Panc1 (cell line): ENCODE results near the gene SOX8. TPM values are rescaled to one million over a fixed set of nuclear protein-coding genes. Genes with fewer than 3 reads are reported as not detected.

Experiments
- ATAC-seq: fragments of 200-7000 bp; cut with Tn5 transposase; 2 replicates; pipeline ENCODE4 v1.9.1; 2020; ENCODE audit warnings: mild to moderate bottlenecking, moderate library complexity
- BruUV-seq: library from RNA; stranded (reverse); fragments of 400-500 nt; replicated peaks from 2 replicates; lab custom pipeline; 2021; lab: Mats Ljungman, UMichigan
- CTCF ChIA-PET: fragments of 300-600 bp; sonication (Branson Sonifier 250); formaldehyde crosslinking; loops from one replicate; lab custom pipeline; 2022; ENCODE audit warnings: antibody characterized with exemption; lab: Charles Lee
- POLR2A ChIA-PET: fragments of 300-600 bp; sonication (Branson Sonifier 250); formaldehyde crosslinking; loops from one replicate; lab custom pipeline; 2022; ENCODE audit warnings: antibody characterized with exemption; lab: Charles Lee
- DNase-seq: peaks from one replicate; pipeline ENCODE4 v3.0.0-alpha.2; 2010; ENCODE audit warnings: low read depth, low spot score
- H3K27ac ChIP-seq: 2 replicates; pipeline ENCODE4 v1.5.1; 2011; ENCODE audit warnings: mild to moderate bottlenecking, low read length, inconsistent platforms
- H3K27me3 ChIP-seq: fragments of 200-500 bp; sonication (Bioruptor generic); 2 replicates; pipeline ENCODE4 v1.6.0; 2014; ENCODE audit warnings: low read length, inconsistent platforms; ENCODE audit not compliant: control insufficient read depth, insufficient read depth
- H3K36me3 ChIP-seq: fragments of 200-500 bp; sonication (Bioruptor generic); 2 replicates; pipeline ENCODE4 v1.5.1; 2014; ENCODE audit warnings: inconsistent platforms, mild to moderate bottlenecking, low read length, moderate library complexity; ENCODE audit not compliant: control insufficient read depth, insufficient read depth
- H3K4me1 ChIP-seq: 2 replicates; pipeline ENCODE4 v1.5.1; 2011; ENCODE audit warnings: inconsistent platforms, mild to moderate bottlenecking, low read length, moderate library complexity; ENCODE audit not compliant: control insufficient read depth, insufficient read depth
- H3K4me3 ChIP-seq, 2 experiments: 2 replicates each; pipeline ENCODE4 v1.5.1; 2011 to 2012; ENCODE audit warnings: low read depth in 2 of 2, low read length in 2 of 2, mild to moderate bottlenecking in 2 of 2, inconsistent platforms in 1 of 2, moderate library complexity in 1 of 2
- H3K9me3 ChIP-seq: fragments of 200-500 bp; sonication (Bioruptor generic); 2 replicates; pipeline ENCODE4 v1.5.1; 2014; ENCODE audit warnings: low read depth, mild to moderate bottlenecking, inconsistent platforms, low read length, moderate library complexity; ENCODE audit not compliant: control insufficient read depth, insufficient read depth
- CTCF ChIP-seq: fragments of 450-650 bp; IDR thresholded peaks from 2 replicates; pipeline ENCODE4 v1.5.1; 2017; ENCODE audit warnings: mild to moderate bottlenecking
- POLR2AphosphoS5 ChIP-seq: IDR thresholded peaks from 2 replicates; pipeline ENCODE4 v1.6.1; 2012; ENCODE audit warnings: mild to moderate bottlenecking, low read depth, low read length, moderate library complexity
- REST ChIP-seq, 2 experiments: IDR thresholded peaks; 2 replicates each; pipeline ENCODE4 v1.6.1; 2011 to 2012; ENCODE audit warnings: low read depth in 2 of 2, control low read depth in 1 of 2, low read length in 1 of 2, mild to moderate bottlenecking in 1 of 2, moderate library complexity in 1 of 2; ENCODE audit not compliant: insufficient read depth in 1 of 2
- SIN3A ChIP-seq: IDR thresholded peaks from 2 replicates; pipeline ENCODE4 v1.6.1; 2012; ENCODE audit warnings: low read depth, mild to moderate bottlenecking, low read length, moderate library complexity, borderline replicate concordance; ENCODE audit not compliant: insufficient read depth
- TCF7L2 ChIP-seq: IDR thresholded peaks from 2 replicates; pipeline ENCODE4 v1.6.1; 2011; ENCODE audit warnings: mild to moderate bottlenecking, low read depth, low read length, inconsistent platforms
- in situ Hi-C: cut with HindIII; loops from 2 replicates; pipeline ENCODE4 v1.10.0; 2016; ENCODE audit warnings: low sequenced_read_pairs, low pct_unique_long_range_greater_than_20kb
- intact Hi-C: fragments of 100-400 bp; cut with micrococcal nuclease; formaldehyde crosslinking; loops from one replicate; pipeline ENCODE4 v1.10.0; 2022; ENCODE audit not compliant: unreplicated experiment
- total RNA-seq: library from RNA; stranded (reverse); gene quantifications from one replicate; pipeline ENCODE4 v1.2.1, GENCODE V29; 2021; ENCODE audit not compliant: unreplicated experiment

The SOX8 gene
- total RNA-seq, 1 experiment from 2014 or later, result 1.8 TPM

DNA sequence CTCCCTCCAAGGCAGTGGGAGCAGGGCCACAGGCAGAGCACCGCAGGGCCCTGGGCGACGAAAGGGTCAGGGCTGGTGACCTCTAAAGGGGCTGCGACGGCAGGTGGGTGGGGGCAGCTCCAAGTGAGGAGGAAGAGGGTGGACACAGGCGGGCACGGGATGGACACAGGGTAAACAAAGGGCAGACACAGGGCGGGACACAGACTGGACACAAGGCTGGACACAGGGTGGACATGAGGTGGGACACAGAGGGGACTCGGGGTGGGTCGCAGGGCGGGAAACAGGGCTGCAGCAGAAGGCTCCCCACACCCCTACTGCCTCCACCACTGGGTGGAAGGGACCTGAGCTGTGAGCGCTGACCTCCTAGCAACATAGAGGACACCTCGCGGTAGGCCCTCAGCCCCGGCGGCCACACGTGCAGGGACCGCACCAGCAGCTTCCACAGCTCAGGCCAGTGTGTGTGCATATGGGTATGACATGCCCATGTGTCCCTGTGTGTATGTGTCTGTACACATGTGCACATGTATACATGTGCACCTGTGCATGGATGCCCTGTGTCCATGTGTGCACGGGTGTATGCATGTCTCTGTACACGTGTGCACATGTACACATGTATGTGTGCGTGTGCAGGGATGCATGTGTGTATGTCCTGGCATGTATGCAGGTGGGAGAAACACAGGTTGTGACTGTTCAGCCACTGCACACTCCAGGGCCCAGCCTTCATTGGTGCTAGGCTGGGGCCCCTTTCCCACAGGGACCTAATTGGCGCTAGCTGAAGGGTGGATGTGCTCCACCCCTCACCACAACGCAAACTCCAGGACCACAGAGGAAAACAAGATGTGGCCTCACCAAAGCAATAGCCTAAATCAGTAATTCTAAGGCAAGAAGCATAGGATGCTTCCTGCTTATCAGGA, 18.4 kb upstream of the SOX8 start:
- Histone ChIP-seq H3K4me1 (peaks cover 21% of the 10 kb centered on the region), H3K4me3 (no peak overlapping the region), H3K9me3 (peaks cover 3% of the 10 kb centered on the region; the same call in 1 of the 2 replicates), H3K36me3 (no peaks in the 10 kb centered on the region), H3K27me3 (no peaks in the 10 kb centered on the region), H3K27ac (peak overlapping the region; percentile 71)
- no peak for ATAC-seq
- BruUV-seq, result no TSS peak
- no peak for TF ChIP-seq TCF7L2
- in situ Hi-C loops (no loop called here), intact Hi-C loops (no loop called here)
- CTCF ChIA-PET, result no interaction called here
- POLR2A ChIA-PET, result no interaction called here
- DNase-seq, result no peak

- in situ Hi-C loops, result no loop called here
- DNase-seq (no peak), ATAC-seq (no peak)
- CTCF ChIA-PET, result interaction anchor here (0.6 kb wide), 1 partner anchor 67 kb away, joined by 4 read pairs; no protein-coding TSS in a partner anchor
- Histone ChIP-seq H3K27ac (peak overlapping the region; percentile 71), H3K27me3 (no peaks in the 10 kb centered on the region), H3K4me3 (peak overlapping the region in 1 of 2 experiments; percentile 7; a peak in 2 of 4 replicates), H3K4me1 (peaks cover 26% of the 10 kb centered on the region), H3K9me3 (peaks cover 3% of the 10 kb centered on the region; the same call in 1 of the 2 replicates), H3K36me3 (no peaks in the 10 kb centered on the region)
- no TSS peak for BruUV-seq
- TF ChIP-seq SIN3A, result no peak
- TF ChIP-seq TCF7L2, result no peak
- TF ChIP-seq POLR2AphosphoS5, result no peak
- no peak for TF ChIP-seq CTCF
- TF ChIP-seq REST (IDR thresholded peaks at IDR 0.05; ENCODE audit: insufficient read depth in 1 of 2, low read depth in 2 of 2, low read length in 1 of 2), result no peak
- intact Hi-C loops, result no loop called here
- POLR2A ChIA-PET, result interaction anchor here (0.6 kb wide), 2 partner anchors 100 to 254 kb away, joined by 4 read pairs; no protein-coding TSS in a partner anchor
These were observed 17.7 kb upstream of the SOX8 start for GRCh38 chr16:963913-964312.
